ENCODE data around the gene CCNDBP1.

The CCNDBP1 gene

DNA sequence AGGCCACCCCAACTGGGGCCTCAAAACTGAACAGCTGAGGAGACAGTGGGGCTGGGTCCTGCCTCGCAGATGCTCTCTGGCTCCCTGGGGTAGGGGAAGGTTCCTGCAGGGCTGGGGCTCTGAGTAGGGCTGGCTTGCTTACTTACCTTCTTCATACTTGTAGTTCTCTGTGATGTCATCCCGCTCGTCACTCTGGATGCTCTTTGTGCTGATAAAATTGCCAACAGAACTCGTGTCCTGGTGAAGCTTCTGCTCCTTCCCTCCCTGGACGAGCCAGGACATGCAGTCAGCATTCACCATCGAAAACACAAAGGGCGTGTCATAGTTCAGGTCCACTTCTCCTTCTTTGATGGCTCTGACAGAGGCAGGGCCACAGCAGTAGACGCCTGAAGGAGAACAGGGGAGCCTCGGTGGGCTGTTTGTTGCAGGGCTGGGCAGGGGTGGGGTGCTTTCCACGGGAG lies 53.5 kb downstream of the CCNDBP1 start:
- DNase-seq (ENCODE audit: low read depth) = no peak
- no peak for TF ChIP-seq CTCF (conservative IDR thresholded peaks at IDR 0.05; ENCODE audit: low read depth, low read length)

DNA sequence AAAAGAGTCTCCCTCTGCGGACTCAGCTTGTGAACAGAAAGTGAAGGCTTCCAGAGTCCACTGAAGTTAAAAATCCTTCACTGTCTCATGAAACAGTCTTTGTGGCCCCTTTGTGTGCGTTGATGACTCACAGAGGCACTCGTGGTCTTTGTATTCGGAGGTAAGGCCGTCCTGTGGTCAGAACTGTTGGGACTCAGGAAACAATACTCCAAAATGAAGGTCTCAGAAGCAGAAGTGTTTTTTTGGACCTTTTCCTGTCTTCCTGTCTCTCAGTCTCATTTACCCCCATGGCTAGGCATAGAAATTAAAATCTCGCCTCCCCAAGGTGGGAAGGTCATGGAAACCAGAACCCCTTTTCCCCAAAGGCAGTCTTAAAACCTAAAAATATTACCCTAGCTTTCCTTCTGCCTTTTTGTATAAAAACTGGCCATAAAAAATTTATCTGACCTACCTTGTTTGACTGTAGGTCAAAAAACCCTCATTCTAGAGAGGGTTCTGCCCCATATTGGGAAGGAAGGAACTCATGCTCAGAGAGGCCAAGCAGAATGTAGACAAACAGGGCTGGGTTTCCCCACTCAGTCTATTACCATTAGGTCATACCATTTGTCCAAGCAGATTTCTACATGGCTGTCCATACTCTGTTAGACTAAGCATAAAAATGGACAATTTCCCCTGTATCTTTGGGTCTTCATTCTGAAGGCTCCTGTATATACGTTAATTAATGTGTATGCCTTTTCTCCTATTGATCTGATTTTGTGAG lies 54.7 kb downstream of the CCNDBP1 start:
- H3K4me3 ChIP-seq (ENCODE audit: low read length) = no peak overlapping the region
- no peak for TF ChIP-seq CTCF (conservative IDR thresholded peaks at IDR 0.05; ENCODE audit: low read depth, low read length)
- no peak for DNase-seq (ENCODE audit: low read depth)

More for the DNA sequence above, 53.5 kb downstream of the CCNDBP1 start:
- no peak overlapping the region for H3K4me3 ChIP-seq (ENCODE audit: low read length)

GRCh38 chr15:43241100-43241499 lies 55.9 kb downstream of the CCNDBP1 start:
- H3K4me3 ChIP-seq (ENCODE audit: low read length) = no peak overlapping the region
- TF ChIP-seq CTCF (conservative IDR thresholded peaks at IDR 0.05; ENCODE audit: low read depth, low read length) = no peak
- no peak for DNase-seq (ENCODE audit: low read depth)

GRCh38 chr15:43242616-43243015 lies 57.4 kb downstream of the CCNDBP1 start:
- no peak overlapping the region for H3K4me3 ChIP-seq (ENCODE audit: low read length)
- no peak for TF ChIP-seq CTCF (conservative IDR thresholded peaks at IDR 0.05; ENCODE audit: low read depth, low read length)
- DNase-seq (ENCODE audit: low read depth) = no peak

DNA sequence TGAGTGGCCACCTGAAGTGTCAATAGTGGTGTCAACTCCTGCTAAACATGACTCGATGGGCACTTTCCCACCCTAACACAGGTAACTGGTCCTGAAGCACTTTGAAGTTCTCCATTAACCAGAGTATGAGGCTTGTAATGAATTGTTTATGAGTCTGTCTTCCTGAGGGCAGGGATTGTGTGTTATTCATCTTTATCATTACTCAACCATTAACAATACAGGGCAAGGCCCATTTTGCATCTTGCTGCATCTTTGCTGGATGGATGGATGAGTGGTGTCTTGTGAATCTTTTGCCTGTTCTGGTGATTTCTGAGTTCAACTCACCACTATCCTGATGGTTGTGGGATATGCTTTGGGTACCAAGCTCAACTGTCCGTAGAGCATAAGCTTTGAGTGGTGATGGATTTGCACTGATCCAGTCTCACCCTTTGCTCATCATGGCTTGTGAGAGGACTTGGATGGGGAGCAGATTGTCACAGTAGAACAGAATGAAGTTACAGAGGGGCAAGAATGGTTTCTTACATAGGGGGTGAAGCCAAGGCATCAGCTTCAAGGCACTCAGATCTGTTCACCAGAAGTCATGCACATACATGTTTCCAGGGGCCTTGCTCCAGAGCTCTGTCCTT lies 57.9 kb downstream of the CCNDBP1 start:
- no peak for DNase-seq (ENCODE audit: low read depth)

DNA sequence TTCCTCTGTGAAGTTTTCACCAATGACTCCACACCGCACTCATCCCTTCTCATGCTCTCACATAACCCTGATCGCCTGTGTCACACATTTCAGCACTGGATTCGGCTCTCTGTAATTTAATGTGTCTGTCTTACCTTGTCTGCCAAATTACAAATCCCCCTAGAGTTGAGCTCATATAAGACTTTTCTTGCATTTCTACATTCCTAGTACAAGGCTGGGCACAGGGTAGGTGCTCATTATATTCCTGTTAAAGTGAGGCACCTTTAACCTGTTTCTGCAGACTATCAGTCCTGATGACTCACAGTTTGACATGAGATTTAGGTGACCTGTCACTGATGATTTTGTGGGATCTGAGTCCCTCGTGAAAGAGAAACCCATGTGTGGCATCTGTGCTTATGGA lies 58.9 kb downstream of the CCNDBP1 start:
- DNase-seq (ENCODE audit: low read depth) = no peak
- H3K4me3 ChIP-seq (ENCODE audit: low read length) = no peak overlapping the region
- no peak for TF ChIP-seq CTCF (conservative IDR thresholded peaks at IDR 0.05; ENCODE audit: low read depth, low read length)

More for the DNA sequence above, 57.9 kb downstream of the CCNDBP1 start:
- TF ChIP-seq CTCF (conservative IDR thresholded peaks at IDR 0.05; ENCODE audit: low read depth, low read length) = no peak
- H3K4me3 ChIP-seq (ENCODE audit: low read length) = no peak overlapping the region
